Stimulated activated CD4-positive, alpha-beta T cell treated with anti-CD3 and anti-CD28 coated beads, Interleukin-1b, Interleukin-23, amount 100 ng/mL, for 24 hours (primary cell): Measurements from ENCODE around the gene CUBN.

Experiments used
- DNase-seq, 4 experiments: peaks; one replicate each; pipeline ENCODE4 v3.0.0-alpha.2; 2020; ENCODE audit warnings: low read depth in 4 of 4, low spot score in 1 of 4

CUBN gene

DNA sequence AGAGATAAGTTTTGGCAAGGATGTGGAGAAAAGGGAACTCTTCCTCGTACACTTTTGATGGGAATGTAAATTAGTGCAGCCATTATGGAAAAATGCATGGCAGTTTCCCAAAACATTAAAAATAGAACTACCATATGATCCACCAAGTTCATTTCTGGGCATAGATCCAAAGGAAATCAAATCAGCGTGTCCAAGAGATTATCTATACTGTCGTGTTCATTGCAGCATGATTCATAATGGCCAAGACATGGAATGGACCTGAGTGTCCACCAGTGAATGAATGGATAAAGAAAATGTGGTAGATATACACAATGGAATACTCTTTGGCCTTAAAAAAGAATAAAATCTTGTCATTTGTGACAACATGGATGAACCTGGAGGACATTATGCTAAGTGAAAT is 242.0 kb downstream of the CUBN start:
- DNase-seq = no peak

DNA sequence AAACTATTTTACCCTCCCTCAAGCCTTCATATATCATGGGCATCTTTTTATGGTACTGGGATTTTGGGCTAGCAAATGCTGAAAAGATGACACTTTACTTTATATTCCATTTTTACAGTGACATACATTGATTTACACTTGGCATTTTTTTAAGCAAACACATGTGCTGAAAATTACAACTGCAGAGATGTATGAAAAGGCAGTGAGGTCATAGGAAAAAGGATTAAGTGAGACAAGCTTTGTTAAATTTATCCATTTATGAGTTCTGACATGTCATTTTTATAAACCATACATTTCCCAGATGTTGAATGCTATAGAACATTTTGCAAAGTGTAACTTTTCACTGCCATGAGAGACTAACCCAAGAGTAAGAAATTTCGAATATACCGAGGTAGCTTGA is 243.6 kb downstream of the CUBN start:
- no peak for DNase-seq

DNA sequence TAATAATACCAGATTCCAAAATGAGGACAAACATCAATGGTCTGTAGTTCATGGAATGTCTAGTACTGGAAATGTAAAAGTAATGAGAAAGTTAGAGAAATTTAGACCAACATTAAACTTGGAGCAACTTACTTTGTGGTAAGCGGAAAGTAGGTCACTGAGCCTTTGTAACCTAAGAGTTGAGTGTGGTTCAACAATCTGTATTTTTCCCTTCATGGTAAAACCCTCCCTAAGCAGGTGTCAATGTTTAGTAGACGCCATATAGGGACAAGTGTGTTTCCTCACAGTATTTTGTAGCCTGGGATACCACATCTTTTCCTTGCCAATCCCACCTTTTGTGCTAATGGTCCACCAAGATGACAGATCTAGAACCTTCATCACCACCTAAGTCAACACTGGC is 245.1 kb downstream of the CUBN start:
- DNase-seq = no peak

DNA sequence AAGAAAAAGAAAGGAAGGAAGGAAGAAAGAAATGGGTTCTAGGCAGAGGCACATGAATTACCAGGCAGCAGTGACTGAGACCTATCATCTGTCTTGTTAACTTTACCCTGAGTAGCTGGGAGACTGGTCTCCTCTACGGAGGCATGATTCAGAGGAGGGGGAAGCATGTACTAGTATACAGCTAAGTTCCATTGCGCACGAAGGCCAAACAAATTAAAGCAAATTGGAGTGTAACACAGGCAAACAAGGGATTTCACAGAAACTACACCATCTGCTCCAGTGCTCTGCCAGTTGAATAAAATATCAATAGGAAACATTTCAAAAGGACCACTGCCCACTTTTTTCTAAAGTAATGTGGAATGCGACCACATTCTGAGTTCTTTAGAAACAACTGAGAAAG is 246.5 kb downstream of the CUBN start:
- no peak for DNase-seq

DNA sequence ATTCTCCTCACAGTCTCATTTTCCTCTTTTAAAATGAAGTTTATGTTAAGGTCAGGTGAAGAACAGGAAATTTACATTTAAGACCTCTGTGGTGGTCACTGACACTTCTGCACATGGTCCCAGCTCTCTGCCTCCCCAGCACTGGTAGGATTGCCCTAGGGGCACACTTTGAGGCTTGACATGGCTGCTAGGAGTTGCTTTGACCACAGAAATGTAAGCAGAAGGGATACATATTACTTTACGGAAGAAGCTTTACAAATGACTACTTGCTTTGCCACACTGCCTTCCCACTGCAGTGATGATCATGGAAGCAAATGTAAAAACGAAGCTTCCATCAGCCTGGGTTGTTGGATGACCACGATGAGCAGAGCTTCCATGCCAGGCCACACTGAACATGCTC is 259.3 kb downstream of the CUBN start:
- DNase-seq = no peak

DNA sequence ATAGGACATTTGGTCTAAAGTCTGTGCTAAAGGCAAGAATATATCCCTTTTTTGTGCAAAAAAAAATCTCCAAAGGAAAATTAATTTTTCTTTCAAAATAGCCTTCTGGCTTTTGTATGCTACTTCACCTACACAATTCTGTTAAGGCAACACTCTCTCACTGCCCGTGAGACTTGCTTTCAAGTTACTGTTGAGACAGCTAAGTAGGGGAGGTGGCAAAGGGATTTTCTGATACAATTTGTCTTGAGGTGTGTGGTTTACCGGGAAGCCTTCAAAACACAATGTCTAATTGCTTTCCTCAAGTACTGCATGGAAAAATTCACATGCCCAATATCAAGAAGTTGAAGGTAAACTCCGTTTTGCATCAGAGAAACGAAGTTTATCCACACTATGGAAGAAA is 261.6 kb downstream of the CUBN start:
- no peak for DNase-seq

DNA sequence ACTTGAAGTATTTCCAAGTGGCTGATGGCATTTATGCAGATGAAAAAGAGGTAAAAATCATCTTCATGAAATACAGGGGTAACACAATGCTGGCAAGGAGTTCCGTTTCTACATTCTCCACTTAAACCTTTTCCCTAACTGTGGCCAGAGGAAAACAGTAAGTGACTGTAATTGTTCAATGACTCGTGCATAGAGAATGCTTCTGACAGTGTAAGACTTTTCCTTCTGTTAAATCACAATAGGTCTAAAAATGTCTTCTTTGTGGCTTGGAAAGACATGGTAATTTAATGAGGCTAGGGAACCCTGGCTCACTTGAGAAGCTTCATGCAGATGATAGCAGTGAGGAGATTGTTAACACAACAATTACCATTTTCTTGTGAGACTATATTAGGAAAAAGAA is 262.1 kb downstream of the CUBN start:
- no peak for DNase-seq

DNA sequence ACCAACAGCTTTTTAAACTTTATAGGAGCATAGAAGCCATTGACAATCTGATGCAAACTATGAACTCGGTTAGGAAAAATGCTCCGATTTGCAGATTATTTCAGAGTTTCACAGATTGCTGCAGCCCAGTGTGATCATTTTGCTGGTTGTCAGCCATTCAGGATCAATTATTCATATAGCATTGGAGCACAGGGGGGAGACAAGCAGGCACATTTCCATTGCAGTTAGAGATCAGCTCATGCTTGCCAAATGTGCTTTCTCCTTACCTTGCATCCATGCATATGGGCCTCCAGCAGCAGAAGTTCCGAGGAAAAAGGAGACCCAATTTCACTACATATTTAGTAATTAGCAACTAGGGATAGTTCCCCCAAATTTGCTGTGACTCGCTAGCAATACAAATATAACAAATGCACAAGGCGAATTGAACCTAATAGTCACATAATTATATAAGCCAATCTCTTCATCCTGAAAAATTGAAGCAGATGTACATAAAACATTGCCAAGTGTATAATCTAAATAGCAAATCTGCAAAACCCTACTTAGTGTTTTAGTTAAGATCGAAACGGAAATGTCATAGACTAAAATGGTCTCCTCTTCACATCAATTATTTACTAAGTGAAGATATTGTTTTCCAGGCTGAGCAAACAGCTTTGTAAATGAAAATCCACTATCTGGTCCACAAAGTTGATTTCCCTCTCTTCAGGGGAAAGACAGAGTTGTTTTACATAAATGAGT is 262.9 kb downstream of the CUBN start:
- DNase-seq = no peak

DNA sequence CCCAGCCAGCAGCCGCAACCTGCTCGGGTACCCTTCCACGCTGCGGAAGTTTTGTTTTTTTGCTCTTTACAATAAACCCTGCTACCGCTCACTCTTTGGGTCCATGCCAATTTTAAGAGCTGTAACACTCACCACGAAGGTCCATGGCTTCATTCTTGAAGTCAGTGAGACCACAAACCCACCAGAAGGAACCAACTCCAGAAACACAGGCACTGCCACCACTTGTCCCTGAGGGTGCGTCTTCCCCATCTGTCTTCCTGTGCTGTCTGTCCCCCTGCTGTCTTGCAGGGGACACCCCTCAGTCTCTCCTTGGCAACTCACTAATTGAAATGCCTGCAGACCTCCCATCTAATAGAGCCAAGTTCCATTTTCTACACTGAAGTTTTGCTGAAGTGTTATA is 263.8 kb downstream of the CUBN start:
- no peak for DNase-seq

DNA sequence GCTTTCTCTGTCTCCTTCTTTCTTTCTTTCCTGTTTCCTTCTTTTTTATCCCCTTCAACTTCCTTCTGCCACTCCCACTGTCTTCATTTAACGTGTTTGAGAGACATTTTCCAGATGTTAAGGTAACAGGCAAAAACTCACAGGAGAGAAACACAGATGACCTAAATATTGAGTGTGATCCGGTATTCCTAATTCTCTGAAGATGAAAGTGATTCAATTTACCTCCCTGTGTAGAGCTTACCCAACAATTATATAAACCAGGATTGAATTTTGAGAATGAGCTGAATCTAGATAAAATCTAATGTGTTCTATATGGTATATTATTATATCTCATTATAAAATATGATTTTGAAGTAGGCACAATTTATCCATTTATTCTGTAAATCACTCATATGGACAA is 265.8 kb downstream of the CUBN start:
- DNase-seq = no peak

DNA sequence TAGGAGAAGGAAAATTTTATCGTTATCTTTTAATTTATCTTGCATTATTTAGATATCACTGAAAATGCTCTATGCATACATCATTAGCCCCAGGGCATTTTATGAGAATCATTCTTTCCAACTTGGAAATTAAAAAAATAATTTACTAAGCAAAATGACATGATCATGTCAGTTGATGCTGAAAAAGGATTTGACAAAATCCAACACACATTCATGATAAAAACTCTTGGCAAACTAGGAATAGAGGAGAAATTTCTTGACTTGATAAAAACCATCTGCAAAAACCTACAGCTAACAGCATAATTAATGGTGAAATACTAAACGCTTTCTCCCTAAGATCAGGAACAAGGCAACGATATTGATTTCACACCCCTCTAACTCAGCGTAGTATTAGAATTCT is 272.2 kb downstream of the CUBN start:
- no peak for DNase-seq

DNA sequence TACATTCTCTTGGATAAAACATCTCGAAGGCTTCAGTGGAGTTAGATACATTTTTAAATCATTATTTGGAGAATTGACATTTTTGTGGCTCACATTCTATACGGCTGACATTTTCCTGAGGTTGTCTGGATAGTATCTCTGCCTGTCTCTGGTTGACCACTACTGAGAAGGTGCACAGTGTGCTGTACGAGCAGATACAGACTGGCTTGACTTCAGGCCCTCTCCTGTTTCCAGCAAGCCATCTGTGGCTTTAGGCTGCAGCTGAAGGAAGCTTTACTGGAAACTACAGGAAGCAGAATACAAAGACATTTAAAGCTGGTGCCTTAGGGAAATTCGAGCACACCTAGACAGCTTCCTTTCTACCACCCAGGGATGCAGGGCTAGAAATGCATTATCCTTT is 273.0 kb downstream of the CUBN start:
- no peak for DNase-seq

DNA sequence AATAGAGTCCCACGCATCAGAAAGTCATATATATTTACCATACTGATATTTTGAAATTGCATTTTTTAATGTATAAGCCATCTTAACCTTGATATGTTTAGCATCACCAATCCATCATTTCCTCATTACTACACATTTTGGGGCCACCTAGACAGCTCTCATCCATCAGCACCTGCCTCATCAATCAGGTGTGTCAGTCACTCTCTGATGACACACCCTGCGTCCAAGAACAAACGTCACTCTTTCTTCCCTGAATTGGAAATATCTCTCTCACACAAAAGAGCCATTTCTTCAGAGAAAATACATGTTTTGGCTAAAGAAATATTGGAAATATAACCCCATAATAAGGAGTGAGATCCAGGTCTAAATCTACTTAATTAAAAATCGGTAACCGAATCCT is 273.5 kb downstream of the CUBN start:
- DNase-seq = no peak

DNA sequence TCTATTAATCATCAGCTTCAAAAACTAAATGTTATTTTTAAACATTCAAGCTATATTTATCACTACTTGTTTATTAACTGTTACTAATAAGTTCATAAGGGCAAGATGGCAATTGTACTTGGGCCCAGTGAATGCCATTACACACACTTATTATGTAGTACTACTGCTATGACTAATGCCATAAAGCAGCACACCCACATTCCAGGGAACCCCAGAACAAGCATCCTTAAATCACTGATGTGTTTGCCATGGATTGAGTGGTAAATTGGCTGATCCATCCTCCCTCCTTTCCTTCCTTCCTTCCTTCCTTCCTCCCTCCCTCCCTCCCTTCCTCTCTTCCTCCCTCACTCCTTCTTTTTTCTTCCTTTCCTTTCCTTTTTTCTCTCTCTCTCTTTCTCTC is 275.0 kb downstream of the CUBN start:
- no peak for DNase-seq

DNA sequence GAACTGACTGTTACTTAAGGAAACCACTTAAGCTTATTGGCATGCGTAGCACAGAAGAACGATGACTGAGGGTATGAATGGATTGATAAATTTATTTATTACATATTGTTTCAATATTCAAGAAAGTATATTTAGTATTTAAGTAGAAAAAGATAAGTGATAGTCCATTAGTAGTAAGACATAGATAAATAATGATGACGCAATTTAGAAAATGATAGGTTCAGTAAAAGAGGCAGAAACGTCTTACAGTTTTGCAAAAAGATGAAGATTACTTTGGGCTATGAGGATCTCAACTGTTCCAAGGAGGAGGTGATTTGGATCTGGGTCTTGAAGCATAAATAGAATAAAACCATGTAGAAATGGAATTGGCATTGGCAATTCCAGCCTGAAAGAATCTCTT is 275.8 kb downstream of the CUBN start:
- DNase-seq = no peak

DNA sequence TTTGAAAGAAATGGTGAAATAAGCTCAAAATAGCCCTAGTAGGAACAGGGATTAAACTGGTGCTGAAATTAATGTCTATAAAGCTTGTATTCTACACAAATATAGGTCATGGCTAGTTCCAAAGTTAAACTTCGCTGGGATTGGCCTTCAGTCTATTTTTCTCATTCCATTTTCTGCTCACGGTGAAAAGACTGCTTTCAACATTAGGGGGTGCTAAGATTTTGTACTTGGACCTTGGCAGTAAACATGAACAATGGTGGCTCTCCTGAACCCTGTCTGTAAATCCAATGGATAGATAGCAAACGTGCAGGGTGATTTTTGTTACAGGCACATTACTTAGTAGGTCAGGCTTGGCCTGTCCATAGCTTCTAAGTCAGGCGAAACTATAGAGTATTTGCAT is 276.4 kb downstream of the CUBN start:
- DNase-seq = no peak

DNA sequence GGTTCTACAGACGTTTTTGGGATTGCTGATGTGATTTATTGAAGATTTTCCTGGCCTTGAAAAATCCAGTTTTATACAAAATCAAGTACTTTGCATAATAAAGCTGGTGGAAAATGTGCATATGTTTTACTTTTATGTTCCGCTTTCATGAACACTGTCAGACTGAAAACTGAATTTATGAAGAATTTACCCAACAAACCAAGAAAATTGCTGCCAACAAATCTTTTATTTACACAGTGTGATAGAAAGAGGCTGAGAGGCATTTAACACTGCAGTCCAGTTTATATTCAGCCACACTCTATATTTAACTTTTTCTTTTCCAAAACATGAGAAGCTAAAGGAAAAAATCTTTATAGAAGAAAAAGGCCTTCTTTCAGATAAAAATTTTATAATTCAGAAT is 277.0 kb downstream of the CUBN start:
- DNase-seq = no peak

DNA sequence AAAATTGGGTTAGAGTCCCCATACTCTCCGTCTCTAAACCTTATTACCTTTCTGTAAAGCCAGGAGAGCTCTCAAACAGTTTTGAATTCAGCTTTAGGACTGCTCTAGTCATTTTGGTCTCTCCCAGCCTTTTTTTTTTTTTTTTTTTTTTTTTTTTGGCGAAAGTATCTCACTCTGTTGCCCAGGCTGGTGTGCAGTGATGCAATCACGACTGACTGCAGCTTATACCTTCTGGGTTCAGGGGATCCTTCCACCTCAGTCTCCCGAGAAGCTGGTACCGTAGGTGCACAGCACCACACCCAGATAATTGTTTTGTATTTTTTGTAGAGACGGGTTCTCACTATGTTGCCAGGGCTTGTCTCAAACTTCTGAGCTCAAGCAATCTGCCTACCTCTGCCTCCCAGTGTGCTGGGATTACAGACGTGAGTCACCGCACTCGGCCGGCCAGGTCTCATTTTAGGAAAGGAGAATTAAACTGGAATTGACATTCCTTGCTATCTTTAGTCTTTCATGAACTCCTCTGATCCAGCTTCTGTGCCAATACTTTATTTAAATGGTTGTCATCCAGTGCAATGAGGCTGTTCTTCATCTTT is 281.0 kb downstream of the CUBN start:
- no peak for DNase-seq

DNA sequence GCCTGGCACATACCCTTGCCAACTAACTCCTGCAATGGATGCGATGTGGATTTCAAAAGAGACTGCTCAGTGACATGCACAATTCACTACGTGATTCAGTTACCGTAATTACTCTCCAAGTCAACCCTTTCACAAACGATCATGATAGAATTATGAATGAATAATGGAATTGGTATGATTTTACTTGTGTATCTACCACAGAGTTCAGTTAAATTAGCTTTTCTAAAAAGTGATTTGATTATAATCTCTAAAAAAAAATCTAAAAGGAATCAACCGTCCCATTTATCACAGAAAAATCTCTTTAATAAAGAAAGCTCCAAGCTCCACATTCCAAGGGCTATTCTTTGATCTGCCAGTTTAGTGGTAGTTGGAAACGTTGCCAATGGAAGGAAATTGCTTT is 282.0 kb downstream of the CUBN start:
- DNase-seq = no peak

DNA sequence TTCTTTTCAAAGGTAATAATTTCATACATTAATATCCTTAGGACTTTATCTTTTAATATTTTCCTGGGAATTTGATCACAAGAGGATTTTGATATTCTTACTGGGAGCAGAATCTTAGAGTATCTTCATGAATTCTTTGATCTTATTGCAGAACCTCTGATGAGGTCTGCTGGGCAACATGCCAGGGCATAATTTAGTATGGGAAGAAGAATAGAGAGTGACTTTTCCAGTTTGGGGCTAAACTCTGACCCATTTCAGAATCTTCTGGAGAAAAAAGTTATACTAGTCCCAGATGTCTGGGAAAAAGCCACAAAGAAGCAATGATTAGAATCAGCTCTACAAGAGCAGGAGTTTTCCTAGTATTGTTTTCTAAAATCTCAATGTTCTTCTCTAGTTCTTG is 284.4 kb downstream of the CUBN start:
- DNase-seq = no peak

DNA sequence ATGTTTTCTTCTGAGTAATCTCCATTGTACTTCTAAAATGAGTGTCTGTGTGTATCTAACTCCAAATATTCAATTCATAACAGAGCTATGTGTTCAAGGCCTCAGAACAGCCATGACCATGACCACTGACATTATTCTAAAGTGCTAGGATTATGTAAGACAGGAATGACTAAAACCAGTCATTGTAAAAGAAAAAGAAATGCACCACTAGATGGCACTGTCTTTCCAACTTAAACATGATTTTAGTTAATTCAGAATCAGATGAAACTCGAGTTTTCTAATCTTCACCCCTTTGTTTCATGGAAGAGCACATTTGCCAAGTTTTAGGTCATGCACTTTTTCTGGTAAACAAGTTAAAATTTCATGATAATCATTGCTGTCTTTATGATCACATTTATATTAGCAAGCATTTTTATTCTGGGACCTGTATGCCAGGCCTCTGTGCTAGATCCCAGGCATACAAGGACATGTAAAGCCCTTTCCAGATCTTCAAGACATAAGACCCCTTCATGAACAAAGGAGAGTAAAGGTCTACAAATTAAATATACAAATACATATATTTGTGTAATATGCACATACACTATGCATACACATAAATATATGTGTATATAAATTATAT is 286.2 kb downstream of the CUBN start:
- DNase-seq = no peak

DNA sequence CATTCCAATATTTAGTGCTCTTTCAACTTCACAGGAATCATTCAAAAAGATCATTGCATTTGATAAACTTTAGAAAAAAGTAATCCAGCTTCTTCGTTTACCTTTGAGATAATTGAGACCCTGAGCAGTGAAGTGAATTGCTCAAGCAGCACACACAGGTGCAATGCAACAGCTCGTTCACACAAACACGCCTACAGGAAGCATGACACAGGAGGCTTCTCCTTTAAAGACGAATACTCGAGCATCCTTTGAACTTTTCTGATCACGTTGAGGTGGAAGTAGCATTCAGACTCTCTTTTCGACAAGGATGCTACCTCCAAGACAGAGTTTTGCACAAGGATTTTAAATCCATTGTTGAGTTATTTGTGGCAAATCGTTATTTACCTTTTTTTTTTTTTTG is 294.4 kb downstream of the CUBN start:
- no peak for DNase-seq
